Mesenchymal stem cell (in vitro differentiated cells and primary cell): Measurements from ENCODE around the gene DLX1.

ENCODE experiments used
- DNase-seq: peaks from one replicate; pipeline ENCODE4 v3.0.0-alpha.2; 2013
- H2AFZ ChIP-seq: one replicate; pipeline ENCODE4 v1.6.1; 2013; ENCODE audit warnings: low read depth, mild to moderate bottlenecking, control low read depth, inconsistent platforms, low read length, moderate library complexity
- H2AK5ac ChIP-seq: 2 replicates; pipeline ENCODE4 v1.6.1; 2013; ENCODE audit warnings: low read length, moderate library complexity, mild to moderate bottlenecking, inconsistent platforms; ENCODE audit not compliant: severe bottlenecking
- H2BK120ac ChIP-seq: one replicate; pipeline ENCODE4 v1.6.1; 2013; ENCODE audit warnings: low read depth, mild to moderate bottlenecking, inconsistent platforms, low read length, moderate library complexity
- H2BK12ac ChIP-seq, 2 experiments: one replicate each; pipeline ENCODE4 v1.6.1; 2013; ENCODE audit warnings: inconsistent platforms in 2 of 2, low read length in 2 of 2, mild to moderate bottlenecking in 2 of 2, moderate library complexity in 2 of 2, control low read depth in 1 of 2
- H2BK15ac ChIP-seq: one replicate; pipeline ENCODE4 v1.6.1; 2013; ENCODE audit warnings: mild to moderate bottlenecking, low read depth, inconsistent platforms; ENCODE audit not compliant: poor library complexity, severe bottlenecking
- H2BK5ac ChIP-seq: 2 replicates; pipeline ENCODE4 v1.6.1; 2013; ENCODE audit warnings: low read depth, mild to moderate bottlenecking, low read length, control low read depth, inconsistent platforms; ENCODE audit not compliant: poor library complexity, severe bottlenecking
- H3K14ac ChIP-seq, 2 experiments: one replicate each; pipeline ENCODE4 v1.6.1; 2013; ENCODE audit warnings: inconsistent platforms in 2 of 2, low read length in 2 of 2, control low read depth in 1 of 2, mild to moderate bottlenecking in 1 of 2, moderate library complexity in 1 of 2
- H3K18ac ChIP-seq, 2 experiments: one replicate each; pipeline ENCODE4 v1.6.1; 2013; ENCODE audit warnings: inconsistent platforms in 2 of 2, low read length in 2 of 2, control low read depth in 1 of 2, low read depth in 1 of 2, mild to moderate bottlenecking in 1 of 2
- H3K23ac ChIP-seq, 2 experiments: one replicate each; pipeline ENCODE4 v1.6.1; 2013; ENCODE audit warnings: inconsistent platforms in 2 of 2, low read length in 2 of 2, mild to moderate bottlenecking in 2 of 2, moderate library complexity in 2 of 2, control low read depth in 1 of 2
- H3K27ac ChIP-seq: 2 replicates; pipeline ENCODE4 v1.5.1; 2013; ENCODE audit warnings: mild to moderate bottlenecking, moderate library complexity, low read length, control low read depth, inconsistent platforms; ENCODE audit not compliant: poor library complexity, severe bottlenecking
- H3K27me3 ChIP-seq, 2 experiments: 2 replicates each; pipeline versions ENCODE4 v1.6.1 to v1.7.0; 2013; ENCODE audit warnings: low read length in 2 of 2, mild to moderate bottlenecking in 2 of 2, moderate library complexity in 2 of 2, control low read depth in 1 of 2, inconsistent platforms in 1 of 2; ENCODE audit not compliant: control insufficient read depth in 1 of 2, insufficient read depth in 1 of 2
- H3K36me3 ChIP-seq, 2 experiments: 2 replicates each; pipeline versions ENCODE4 v1.6.1 to v1.7.0; 2013; ENCODE audit warnings: low read length in 2 of 2, control low read depth in 1 of 2, inconsistent platforms in 1 of 2, low read depth in 1 of 2, mild to moderate bottlenecking in 1 of 2; ENCODE audit not compliant: insufficient read depth in 2 of 2, control insufficient read depth in 1 of 2
- H3K4ac ChIP-seq, 2 experiments: one replicate each; pipeline ENCODE4 v1.6.1; 2013; ENCODE audit warnings: inconsistent platforms in 2 of 2, low read length in 2 of 2, mild to moderate bottlenecking in 2 of 2, moderate library complexity in 2 of 2, control low read depth in 1 of 2, low read depth in 1 of 2
- H3K4me1 ChIP-seq: 2 replicates; pipeline ENCODE4 v1.6.1; 2013; ENCODE audit warnings: low read depth, low read length, control low read depth; ENCODE audit not compliant: control insufficient read depth, insufficient read depth
- H3K4me2 ChIP-seq: 2 replicates; pipeline ENCODE4 v1.6.1; 2013; ENCODE audit warnings: low read length, mild to moderate bottlenecking, inconsistent platforms; ENCODE audit not compliant: poor library complexity, severe bottlenecking
- H3K4me3 ChIP-seq, 2 experiments: 2 replicates each; pipeline versions ENCODE4 v1.5.1 to v1.7.0; 2013; ENCODE audit warnings: low read length in 2 of 2, mild to moderate bottlenecking in 2 of 2, control low read depth in 1 of 2, low read depth in 1 of 2; ENCODE audit not compliant: insufficient read depth in 1 of 2
- H3K79me1 ChIP-seq: replicated peaks from 2 replicates; pipeline ENCODE4 v1.6.1; 2013; ENCODE audit warnings: mild to moderate bottlenecking, control low read depth, low read length, inconsistent platforms; ENCODE audit not compliant: poor library complexity, severe bottlenecking
- H3K9ac ChIP-seq: 2 replicates; pipeline ENCODE4 v1.7.0; 2013; ENCODE audit warnings: mild to moderate bottlenecking, low read length, moderate library complexity
- H3K9me3 ChIP-seq: 2 replicates; pipeline ENCODE4 v1.7.0; 2013; ENCODE audit warnings: mild to moderate bottlenecking, low read length; ENCODE audit not compliant: control insufficient read depth
- H4K8ac ChIP-seq: one replicate; pipeline ENCODE4 v1.6.1; 2013; ENCODE audit warnings: inconsistent platforms, mild to moderate bottlenecking, low read length, moderate library complexity
- H4K91ac ChIP-seq: one replicate; pipeline ENCODE4 v1.6.1; 2013; ENCODE audit warnings: mild to moderate bottlenecking, low read length, inconsistent platforms
- WGBS: methylation state at CpG from one replicate; pipeline ENCODE4 v1.1.7; 2013; ENCODE audit warnings: mixed read lengths; 5-methylcytosine and 5-hydroxymethylcytosine counted together

Gene DLX1

GRCh38 chr2:172048508-172049503 lies 36.5 kb upstream of the DLX1 start:
- no peak overlapping the region for H3K23ac ChIP-seq
- H3K4me1 ChIP-seq: no peaks in the 10 kb centered on the region
- no peaks in the 10 kb centered on the region for H3K36me3 ChIP-seq
- H3K27me3 ChIP-seq: no peaks in the 10 kb centered on the region
- H2AK5ac ChIP-seq: no peak overlapping the region
- H3K27ac ChIP-seq: no peak overlapping the region
- no peak overlapping the region for H2BK120ac ChIP-seq
- WGBS: 95% methylated on average over 4 of the region's 6 CpGs
- no peak overlapping the region for H2BK15ac ChIP-seq
- H2BK5ac ChIP-seq: no peak overlapping the region
- H3K4me2 ChIP-seq: no peak overlapping the region
- H3K18ac ChIP-seq: no peak overlapping the region
- H3K79me1 ChIP-seq: peaks cover 2% of the 10 kb centered on the region
- no peak overlapping the region for H3K14ac ChIP-seq
- no peak for DNase-seq
- H3K9me3 ChIP-seq: no peaks in the 10 kb centered on the region
- no peak overlapping the region for H3K9ac ChIP-seq
- H2BK12ac ChIP-seq: no peak overlapping the region
- H3K4me3 ChIP-seq: no peak overlapping the region
- H4K91ac ChIP-seq: no peak overlapping the region
- H3K4ac ChIP-seq: no peak overlapping the region
- H4K8ac ChIP-seq: no peak overlapping the region
- H2AFZ ChIP-seq: no peak overlapping the region

- no peak overlapping the region for H2AFZ ChIP-seq
- no peak overlapping the region for H3K9ac ChIP-seq
- no peak overlapping the region for H3K14ac ChIP-seq
- no peak overlapping the region for H2BK5ac ChIP-seq
- H3K9me3 ChIP-seq: no peaks in the 10 kb centered on the region
- peaks cover 2% of the 10 kb centered on the region for H3K79me1 ChIP-seq
- H3K4me3 ChIP-seq: no peak overlapping the region
- no peaks in the 10 kb centered on the region for H3K27me3 ChIP-seq
- no peak overlapping the region for H2BK15ac ChIP-seq
- WGBS: 100% methylated on average over 1 of the region's 2 CpGs
- H3K4me2 ChIP-seq: no peak overlapping the region
- no peak overlapping the region for H3K27ac ChIP-seq
- H2AK5ac ChIP-seq: no peak overlapping the region
- H3K4me1 ChIP-seq: no peaks in the 10 kb centered on the region
- H3K18ac ChIP-seq: no peak overlapping the region
- H3K23ac ChIP-seq: no peak overlapping the region
- no peak overlapping the region for H4K8ac ChIP-seq
- no peak for DNase-seq
- no peaks in the 10 kb centered on the region for H3K36me3 ChIP-seq
- H2BK120ac ChIP-seq: no peak overlapping the region
- H3K4ac ChIP-seq: no peak overlapping the region
- no peak overlapping the region for H4K91ac ChIP-seq
- no peak overlapping the region for H2BK12ac ChIP-seq
These were observed 35.7 kb upstream of the DLX1 start for GRCh38 chr2:172049567-172050120.

- Histone ChIP-seq H3K4me1 (no peaks in the 10 kb centered on the region), H3K4me2 (no peak overlapping the region), H3K79me1 (peaks cover 2% of the 10 kb centered on the region), H4K8ac (no peak overlapping the region), H2AFZ (no peak overlapping the region), H2AK5ac (no peak overlapping the region), H3K36me3 (no peaks in the 10 kb centered on the region), H3K23ac (no peak overlapping the region), H2BK120ac (no peak overlapping the region), H3K4me3 (no peak overlapping the region), H3K4ac (no peak overlapping the region), H4K91ac (no peak overlapping the region), H3K9ac (no peak overlapping the region), H3K14ac (no peak overlapping the region), H2BK15ac (no peak overlapping the region), H3K27me3 (no peaks in the 10 kb centered on the region), H2BK5ac (no peak overlapping the region), H2BK12ac (no peak overlapping the region), H3K18ac (no peak overlapping the region), H3K27ac (no peak overlapping the region), H3K9me3 (no peaks in the 10 kb centered on the region)
- WGBS: no CpG with 5 or more reads among the region's 1 CpG
- no peak for DNase-seq
These were observed 34.7 kb upstream of the DLX1 start for GRCh38 chr2:172050479-172051125.
